ENCODE data around the gene ZFP36L2.
A peak's percentile ranks its signal among the peaks of the same experiment; 100 is the strongest.

ZFP36L2 gene

DNA sequence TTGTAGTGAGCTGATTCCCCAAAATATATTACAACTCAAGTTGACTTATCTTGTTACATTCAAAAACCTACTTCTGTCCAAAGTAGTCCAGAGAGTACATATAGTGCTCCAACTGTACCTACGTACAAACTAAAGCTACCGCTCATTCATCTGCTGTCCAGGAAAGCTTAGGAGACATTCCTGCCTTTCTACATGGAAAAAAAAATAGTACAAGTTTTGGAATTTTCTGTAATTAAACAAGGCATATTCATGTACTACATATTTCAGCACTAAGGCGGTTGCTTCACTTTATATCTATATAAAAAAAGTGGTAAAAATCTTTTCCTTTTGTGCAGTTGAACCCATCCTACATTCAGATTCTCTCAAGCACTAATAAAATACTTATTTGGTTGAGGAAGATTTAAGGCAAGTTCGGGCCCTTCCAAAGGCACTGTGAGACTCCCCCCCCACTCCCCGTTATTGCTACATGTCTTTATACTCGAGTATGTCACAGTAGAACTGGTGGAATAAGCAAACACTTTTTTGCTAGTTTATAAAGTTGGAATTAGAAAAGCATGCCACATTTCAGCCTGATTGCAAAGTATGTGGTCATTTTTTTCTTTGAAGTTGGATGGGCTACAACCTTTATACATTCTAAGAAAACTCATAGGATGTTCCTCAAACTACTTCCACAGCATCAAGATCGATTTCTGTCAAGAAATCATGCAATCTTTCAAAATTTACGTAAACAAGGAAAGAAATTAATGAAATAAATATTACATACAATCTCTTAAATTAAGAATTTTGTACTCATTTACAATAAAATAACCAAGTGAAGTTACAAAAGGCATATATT is 3.7 kb downstream of the ZFP36L2 start:
- Mint-ChIP-seq H3K27ac (peak overlapping the region; percentile 99), H3K4me1 (ENCODE audit: low read depth) (peaks cover 53% of the 10 kb centered on the region), H3K36me3 (peaks cover 8% of the 10 kb centered on the region)

DNA sequence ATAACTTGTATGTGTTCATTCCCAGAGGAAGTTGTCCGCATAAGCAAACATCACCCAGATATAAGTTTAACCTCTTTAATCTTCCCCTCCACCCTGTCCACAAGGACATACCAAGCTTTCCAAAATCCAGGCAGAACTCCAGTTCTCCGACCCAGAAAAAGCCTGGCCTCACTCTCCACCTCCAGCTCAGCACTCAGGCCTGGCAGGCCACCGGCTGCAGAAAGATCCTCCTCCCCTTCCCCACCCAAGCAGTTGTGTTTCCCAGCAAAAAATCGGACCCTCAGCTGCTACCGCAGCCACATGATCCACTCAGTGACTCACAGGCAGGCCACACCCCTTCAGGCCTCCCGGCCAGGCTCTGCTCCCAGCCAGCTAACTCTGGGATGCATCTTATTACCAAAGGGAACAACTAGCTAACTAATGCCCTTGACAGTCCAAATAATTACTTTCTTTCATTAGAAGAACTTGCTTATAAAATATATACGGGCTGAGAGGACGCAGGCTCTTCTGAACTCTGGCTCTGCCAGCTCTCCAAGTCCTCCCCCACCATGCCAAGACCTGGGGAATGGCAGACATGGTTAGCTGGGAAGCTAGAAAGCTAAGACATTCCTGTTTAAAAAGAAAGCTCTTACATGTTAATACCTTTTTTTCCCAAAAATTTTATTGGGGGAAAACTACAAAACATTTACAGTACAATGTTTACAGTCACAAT is 4.5 kb downstream of the ZFP36L2 start:
- peaks cover 55% of the 10 kb centered on the region for H3K4me1 Mint-ChIP-seq (ENCODE audit: low read depth)
- H3K36me3 Mint-ChIP-seq: peaks cover 8% of the 10 kb centered on the region
- H3K9me3 Mint-ChIP-seq (ENCODE audit: low read depth): no peaks in the 10 kb centered on the region
- peak overlapping the region; percentile 99 for H3K27ac Mint-ChIP-seq
- H3K4me3 Mint-ChIP-seq: peak overlapping the region; percentile 91
- no peaks in the 10 kb centered on the region for H3K27me3 Mint-ChIP-seq

More for the DNA sequence above, 3.7 kb downstream of the ZFP36L2 start:
- H3K4me3 Mint-ChIP-seq: peak overlapping the region; percentile 91
- no peaks in the 10 kb centered on the region for H3K9me3 Mint-ChIP-seq (ENCODE audit: low read depth)
- no peaks in the 10 kb centered on the region for H3K27me3 Mint-ChIP-seq

DNA sequence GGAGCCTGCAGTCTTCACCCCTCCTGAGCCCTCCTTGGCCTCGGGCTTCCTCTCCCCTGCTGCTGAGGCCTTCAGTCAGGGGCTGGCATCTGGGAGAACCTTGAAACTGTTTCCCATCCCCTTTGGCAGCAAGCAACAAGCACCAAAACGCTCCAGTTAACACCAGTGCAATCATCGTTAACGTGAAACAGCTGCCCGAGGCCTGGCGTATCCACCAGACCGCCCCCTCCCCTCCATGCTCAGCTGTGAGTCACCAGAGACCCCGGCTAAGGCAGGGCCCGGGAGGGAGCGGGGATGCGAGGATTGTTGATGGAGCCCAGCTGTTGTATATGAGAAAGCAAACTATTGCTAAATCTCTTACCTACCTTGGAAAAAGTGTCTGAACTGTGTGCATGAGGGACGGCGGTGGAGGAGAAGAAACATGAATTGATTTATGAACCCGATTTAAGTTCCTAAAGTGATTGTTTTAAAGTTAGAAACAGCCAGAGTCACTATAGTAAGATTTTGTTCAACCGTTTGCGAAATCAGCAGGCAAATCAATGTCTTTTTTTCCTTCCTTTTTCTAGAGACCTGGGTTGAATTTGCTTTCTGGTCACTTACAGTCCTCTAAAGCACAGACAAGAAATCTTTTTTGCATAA is 5.2 kb downstream of the ZFP36L2 start:
- H3K27me3 Mint-ChIP-seq: no peaks in the 10 kb centered on the region
- H3K4me3 Mint-ChIP-seq: peak overlapping the region; percentile 91
- H3K36me3 Mint-ChIP-seq: peaks cover 8% of the 10 kb centered on the region
- no peaks in the 10 kb centered on the region for H3K9me3 Mint-ChIP-seq (ENCODE audit: low read depth)
- H3K4me1 Mint-ChIP-seq (ENCODE audit: low read depth): peaks cover 55% of the 10 kb centered on the region
- H3K27ac Mint-ChIP-seq: peak overlapping the region; percentile 99

DNA sequence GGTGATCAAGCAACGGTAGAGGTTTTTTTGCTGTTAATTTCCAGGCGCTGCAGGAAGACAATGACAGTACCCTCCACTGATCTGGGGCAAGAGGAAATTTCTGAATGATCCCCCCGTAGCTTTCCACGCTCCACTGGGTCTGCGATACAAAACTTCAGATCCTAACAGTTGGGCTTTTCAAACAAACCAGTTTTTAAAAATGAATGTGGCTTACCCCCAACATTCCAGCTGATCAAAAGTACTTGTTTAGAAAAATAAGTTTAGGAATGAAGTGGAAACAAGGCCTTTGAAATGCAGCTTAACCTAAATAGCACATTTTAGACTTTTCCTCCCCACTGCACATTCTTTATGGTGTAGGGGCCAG is 5.7 kb downstream of the ZFP36L2 start:
- Mint-ChIP-seq H3K36me3 (peaks cover 8% of the 10 kb centered on the region), H3K27ac (peak overlapping the region; percentile 99), H3K4me1 (ENCODE audit: low read depth) (peaks cover 57% of the 10 kb centered on the region), H3K9me3 (ENCODE audit: low read depth) (no peaks in the 10 kb centered on the region), H3K27me3 (no peaks in the 10 kb centered on the region), H3K4me3 (peak overlapping the region; percentile 91)

DNA sequence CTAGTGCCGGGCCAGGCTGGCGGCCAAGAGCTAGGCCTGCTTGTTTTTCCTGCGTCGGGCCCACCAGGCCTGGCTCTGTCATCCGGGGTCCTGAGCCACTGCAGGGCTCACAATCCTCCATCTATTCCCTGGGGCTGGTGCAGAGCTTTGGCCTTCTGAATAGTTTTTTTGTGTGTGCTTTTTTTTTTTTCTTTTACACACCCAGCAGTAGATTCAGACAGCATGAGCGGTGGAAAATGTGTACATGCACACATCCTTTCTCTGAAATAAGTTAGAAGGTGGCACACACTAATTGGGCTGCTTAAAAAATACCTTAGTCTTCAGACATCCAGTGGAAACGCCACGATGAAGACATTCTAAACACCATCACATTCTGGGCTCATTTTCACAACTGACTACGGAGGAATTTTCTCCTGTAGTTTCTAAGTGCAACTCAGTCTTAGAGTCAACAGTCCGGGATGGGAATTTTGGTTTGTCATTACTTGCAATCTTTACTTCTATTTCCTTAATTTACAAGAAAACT is 6.1 kb downstream of the ZFP36L2 start:
- peak overlapping the region; percentile 91 for H3K4me3 Mint-ChIP-seq
- H3K27me3 Mint-ChIP-seq: no peaks in the 10 kb centered on the region
- H3K27ac Mint-ChIP-seq: peak overlapping the region; percentile 99
- H3K4me1 Mint-ChIP-seq (ENCODE audit: low read depth): peaks cover 57% of the 10 kb centered on the region
- no peaks in the 10 kb centered on the region for H3K9me3 Mint-ChIP-seq (ENCODE audit: low read depth)
- peaks cover 8% of the 10 kb centered on the region for H3K36me3 Mint-ChIP-seq

DNA sequence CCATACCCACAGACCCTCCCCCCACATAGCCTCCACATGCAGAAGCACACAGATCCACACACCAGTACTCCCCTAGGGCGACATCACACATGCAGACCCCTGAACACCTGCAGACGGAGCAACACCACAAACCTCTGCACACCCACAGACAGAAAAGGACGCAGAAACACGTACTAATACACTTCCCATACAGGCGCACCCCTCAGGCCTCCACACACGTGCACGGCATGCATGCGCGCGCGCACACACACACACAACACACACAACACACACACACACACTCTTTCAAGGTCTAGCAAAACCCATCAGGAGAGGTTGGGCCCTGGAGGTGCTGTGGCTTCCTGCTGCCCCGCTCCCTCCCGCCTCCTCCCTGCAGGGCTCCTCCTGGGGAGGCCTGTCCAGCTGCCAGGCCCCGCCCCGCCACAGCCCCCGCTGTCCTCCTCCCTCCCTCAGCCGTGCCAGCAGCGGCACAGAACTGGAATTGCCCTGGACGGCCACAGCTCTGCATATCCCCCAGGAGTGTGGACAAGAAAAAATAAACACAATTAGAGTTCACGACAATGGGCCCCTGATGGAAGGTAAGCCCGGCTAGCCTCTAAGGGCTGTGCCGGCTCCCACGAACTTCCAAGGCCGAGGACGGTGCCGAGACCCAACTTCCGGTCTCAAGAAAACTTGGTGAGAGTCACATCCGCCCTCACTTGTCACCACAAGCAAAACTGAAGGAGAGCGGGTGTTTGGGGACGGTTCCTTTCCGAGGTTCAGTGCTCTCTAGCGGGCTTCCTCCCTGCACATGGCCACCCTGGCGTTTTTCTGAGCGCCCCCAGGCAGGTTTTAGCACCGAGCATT is 6.8 kb downstream of the ZFP36L2 start:
- H3K4me1 Mint-ChIP-seq (ENCODE audit: low read depth): peaks cover 57% of the 10 kb centered on the region
- no peaks in the 10 kb centered on the region for H3K27me3 Mint-ChIP-seq
- H3K9me3 Mint-ChIP-seq (ENCODE audit: low read depth): no peaks in the 10 kb centered on the region
- H3K27ac Mint-ChIP-seq: peak overlapping the region; percentile 99
- H3K36me3 Mint-ChIP-seq: peaks cover 8% of the 10 kb centered on the region
- peak overlapping the region; percentile 91 for H3K4me3 Mint-ChIP-seq

DNA sequence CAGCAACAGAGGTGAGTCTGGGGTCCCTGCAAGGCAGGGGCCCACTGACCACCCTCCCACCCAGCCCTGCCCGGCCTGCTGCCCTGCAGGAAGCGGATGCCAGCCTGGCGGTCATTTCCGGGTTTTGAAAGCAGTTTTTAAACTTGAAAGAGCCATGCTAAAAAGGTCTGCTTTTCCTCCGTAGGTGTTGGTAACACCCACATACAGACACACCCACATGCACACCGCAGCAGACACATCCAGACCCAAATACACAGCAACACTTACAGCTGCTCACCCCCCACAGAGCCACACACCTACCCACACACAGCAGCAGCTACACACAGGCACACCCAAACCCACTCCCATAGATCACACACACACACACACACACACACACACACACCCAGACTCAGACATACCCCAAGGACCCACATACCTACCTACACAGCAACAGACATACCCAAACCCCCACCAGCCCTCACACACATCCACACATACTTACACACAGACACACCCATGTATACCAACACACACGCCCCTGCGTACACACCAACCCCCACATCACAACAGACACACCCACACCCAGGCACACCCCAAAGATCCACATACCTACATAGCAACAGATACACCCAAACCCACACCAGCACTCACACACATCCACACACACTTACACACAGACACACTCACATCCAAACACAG is 7.6 kb downstream of the ZFP36L2 start:
- Mint-ChIP-seq H3K27me3 (no peaks in the 10 kb centered on the region), H3K4me3 (peak overlapping the region; percentile 91), H3K9me3 (ENCODE audit: low read depth) (no peaks in the 10 kb centered on the region), H3K27ac (peak overlapping the region; percentile 99), H3K4me1 (ENCODE audit: low read depth) (peaks cover 57% of the 10 kb centered on the region), H3K36me3 (peaks cover 8% of the 10 kb centered on the region)

DNA sequence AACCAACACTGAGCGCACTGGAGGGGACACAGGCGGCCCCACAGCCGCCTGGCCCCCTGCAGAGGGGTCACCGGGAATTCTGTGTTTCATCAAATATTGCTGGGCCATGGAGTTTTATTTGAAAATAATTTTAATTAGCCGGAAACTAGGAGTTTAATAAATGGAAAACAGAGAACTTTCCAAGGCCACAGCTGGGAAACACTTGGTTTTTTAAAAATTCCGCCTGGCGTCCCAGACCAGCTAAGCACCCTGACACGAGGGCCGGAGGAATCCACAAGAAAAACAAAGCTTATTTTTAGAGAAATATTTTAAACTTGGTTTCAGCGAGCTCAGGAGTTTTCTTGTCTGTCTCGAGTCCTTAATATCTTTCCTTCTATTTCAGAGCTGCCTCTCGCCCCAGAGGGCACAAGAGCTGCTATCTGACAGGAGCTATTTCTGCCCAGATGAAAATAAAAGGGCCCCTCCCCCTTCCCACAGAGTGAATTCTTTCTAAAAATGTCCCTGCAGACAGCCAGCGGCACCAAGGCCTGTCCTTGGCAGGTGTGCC is 8.2 kb downstream of the ZFP36L2 start:
- peaks cover 5% of the 10 kb centered on the region for H3K36me3 Mint-ChIP-seq
- peak overlapping the region; percentile 91 for H3K4me3 Mint-ChIP-seq
- no peaks in the 10 kb centered on the region for H3K9me3 Mint-ChIP-seq (ENCODE audit: low read depth)
- H3K27ac Mint-ChIP-seq: peak overlapping the region; percentile 99
- H3K4me1 Mint-ChIP-seq (ENCODE audit: low read depth): peaks cover 58% of the 10 kb centered on the region
- H3K27me3 Mint-ChIP-seq: no peaks in the 10 kb centered on the region

DNA sequence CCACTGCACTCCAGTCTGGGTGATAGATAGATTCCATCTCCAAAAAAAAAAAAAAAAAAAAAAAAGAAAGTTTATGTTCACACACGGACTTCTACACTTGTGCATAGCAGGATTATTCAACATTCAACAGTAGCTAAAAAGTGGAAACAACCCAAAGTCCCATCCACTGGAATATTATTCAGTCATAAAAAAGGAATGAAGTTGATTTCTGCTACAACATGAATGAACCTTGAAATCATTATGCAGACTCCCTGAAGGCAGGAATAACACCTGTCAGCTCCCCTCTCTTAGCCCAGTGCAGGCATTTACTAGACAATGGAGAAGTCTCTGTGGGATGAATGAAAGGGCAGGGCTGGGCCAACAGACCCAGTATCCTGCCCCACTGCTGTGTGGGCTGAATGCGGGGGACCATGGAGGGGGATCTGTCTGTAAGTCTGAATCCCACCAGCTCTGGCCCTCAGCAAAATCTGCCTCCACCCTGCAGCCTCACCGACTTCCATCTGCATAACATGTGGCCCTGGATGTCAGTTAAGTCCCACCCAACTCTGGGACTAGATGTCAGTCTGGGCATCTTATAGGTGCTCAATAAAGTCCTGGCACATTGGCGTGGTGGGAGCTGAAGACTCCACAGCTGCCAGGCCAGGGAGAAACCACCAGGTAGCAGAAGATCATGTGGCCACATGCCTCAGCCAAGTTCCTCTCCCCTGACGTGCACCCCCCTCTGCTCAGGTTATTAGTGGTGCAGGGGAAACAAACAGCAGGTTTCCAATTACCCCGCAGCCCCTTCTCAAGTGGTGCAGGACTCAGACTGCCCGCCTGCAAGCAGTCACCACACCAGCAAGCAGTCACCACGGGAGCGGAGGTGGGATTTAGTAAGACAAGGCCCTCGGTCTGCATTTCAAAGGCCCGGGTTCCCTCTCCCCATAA is 8.9 kb downstream of the ZFP36L2 start:
- Mint-ChIP-seq H3K4me3 (peak overlapping the region; percentile 91), H3K36me3 (peaks cover 2% of the 10 kb centered on the region), H3K27ac (peak overlapping the region; percentile 99)

DNA sequence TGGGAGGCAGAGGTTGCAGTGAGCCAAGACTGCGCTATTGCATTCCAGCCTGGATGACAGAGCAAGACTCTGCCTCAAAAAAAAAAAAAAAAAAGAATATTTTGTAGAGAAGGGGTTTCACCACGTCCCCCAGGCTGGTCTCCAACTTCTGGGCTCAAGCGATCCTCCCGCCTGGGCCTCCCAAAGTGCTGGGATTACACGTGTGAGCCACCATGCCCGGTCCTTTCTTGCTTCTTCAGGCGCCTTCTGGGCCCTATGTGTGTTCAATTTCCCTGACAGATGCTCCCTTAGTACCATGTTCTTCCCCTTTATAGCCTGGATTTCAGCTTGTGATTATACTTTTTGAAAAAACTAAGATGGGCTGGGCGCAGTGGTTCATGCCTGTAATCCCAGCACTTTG is 9.8 kb downstream of the ZFP36L2 start:
- Mint-ChIP-seq H3K4me3 (no peak overlapping the region), H3K27me3 (no peaks in the 10 kb centered on the region), H3K27ac (no peak overlapping the region), H3K36me3 (no peaks in the 10 kb centered on the region), H3K4me1 (ENCODE audit: low read depth) (peaks cover 56% of the 10 kb centered on the region), H3K9me3 (ENCODE audit: low read depth) (no peaks in the 10 kb centered on the region)

More for the DNA sequence above, 8.9 kb downstream of the ZFP36L2 start:
- peaks cover 60% of the 10 kb centered on the region for H3K4me1 Mint-ChIP-seq (ENCODE audit: low read depth)
- no peaks in the 10 kb centered on the region for H3K9me3 Mint-ChIP-seq (ENCODE audit: low read depth)
- H3K27me3 Mint-ChIP-seq: no peaks in the 10 kb centered on the region

DNA sequence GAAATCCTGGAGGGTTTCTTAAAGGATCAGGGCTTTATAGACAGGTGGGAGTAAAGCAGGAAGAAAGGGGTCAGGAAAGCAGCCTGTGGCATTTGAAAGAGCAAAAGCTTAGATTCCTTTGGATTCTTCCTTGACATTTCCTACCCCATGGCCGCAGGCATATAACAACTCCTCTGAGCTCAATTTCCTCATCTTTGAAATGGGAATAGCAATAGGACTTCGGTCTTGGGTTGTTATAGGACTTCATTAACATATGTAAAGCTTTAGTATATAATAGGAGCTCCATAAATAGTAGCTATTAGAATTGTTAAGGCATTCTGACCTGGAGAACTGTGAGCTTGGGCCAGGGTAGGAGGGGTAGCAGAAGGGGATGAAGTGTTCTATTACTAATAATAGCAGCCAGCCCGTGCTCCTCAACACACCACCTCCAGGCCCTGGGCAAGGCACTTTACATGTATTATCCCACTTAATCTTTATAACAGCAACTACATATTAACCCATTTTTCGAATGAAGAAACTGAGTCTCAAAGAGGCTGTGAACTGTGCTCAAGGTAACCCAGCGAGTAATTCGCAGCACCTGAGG is 10.6 kb downstream of the ZFP36L2 start:
- no peaks in the 10 kb centered on the region for H3K27me3 Mint-ChIP-seq
- no peak overlapping the region for H3K27ac Mint-ChIP-seq
- H3K9me3 Mint-ChIP-seq (ENCODE audit: low read depth): no peaks in the 10 kb centered on the region
- H3K36me3 Mint-ChIP-seq: no peaks in the 10 kb centered on the region
- H3K4me1 Mint-ChIP-seq (ENCODE audit: low read depth): peaks cover 51% of the 10 kb centered on the region
- no peak overlapping the region for H3K4me3 Mint-ChIP-seq

DNA sequence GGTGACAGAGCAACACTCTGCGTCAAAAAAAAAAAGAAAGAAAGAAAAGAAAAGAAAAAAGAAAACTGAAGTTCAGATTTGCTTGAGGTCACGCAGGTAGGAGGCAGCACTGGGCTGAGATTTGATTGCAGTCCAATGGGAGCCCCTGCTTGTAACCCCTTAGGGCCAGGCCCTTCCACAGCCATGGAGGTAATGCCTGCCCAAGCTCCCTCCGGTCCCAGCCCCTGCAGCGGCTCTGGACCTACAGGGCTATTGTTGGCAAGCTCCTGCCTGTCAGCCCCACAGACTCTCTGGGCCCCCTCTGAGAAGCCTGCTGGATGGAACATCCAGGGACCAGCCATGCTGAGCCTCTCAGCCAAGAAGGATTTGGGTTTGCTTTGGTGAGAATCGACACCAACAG is 12.2 kb downstream of the ZFP36L2 start:
- no peak overlapping the region for H3K4me3 Mint-ChIP-seq
- H3K27me3 Mint-ChIP-seq: no peaks in the 10 kb centered on the region
- no peaks in the 10 kb centered on the region for H3K9me3 Mint-ChIP-seq (ENCODE audit: low read depth)
- H3K27ac Mint-ChIP-seq: no peak overlapping the region
- H3K4me1 Mint-ChIP-seq (ENCODE audit: low read depth): peaks cover 46% of the 10 kb centered on the region
- H3K36me3 Mint-ChIP-seq: no peaks in the 10 kb centered on the region
